ENCODE results near the gene EMCN. TPM values are rescaled to one million over a fixed set of nuclear protein-coding genes. Genes with fewer than 3 reads are reported as not detected.

EMCN gene
- total RNA-seq, 1 donor from 2014 or later, result not detected

DNA sequence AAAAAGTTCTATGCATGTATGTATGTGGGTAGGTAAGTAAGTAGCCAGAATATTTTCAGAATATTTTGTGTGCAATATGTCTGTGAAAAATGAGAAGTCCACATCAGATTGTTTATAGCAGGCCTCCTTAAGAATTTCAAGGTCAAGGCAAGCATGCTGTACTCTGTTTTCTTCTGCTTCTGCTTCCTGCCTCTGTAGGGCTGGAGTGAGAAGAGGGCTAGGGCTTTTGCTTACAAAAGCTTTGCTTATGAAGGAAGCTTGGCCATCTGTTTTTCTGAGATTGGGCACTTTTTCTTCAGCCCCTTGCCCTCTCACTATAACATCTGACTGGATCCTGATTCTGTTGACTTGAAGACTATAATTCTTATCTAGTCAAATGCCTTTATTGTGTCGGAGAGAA is 150.4 kb downstream of the EMCN start:
- H3K27ac ChIP-seq, result no peak overlapping the region
- H3K36me3 ChIP-seq, result no peaks in the 10 kb centered on the region
- no peaks in the 10 kb centered on the region for H4K20me1 ChIP-seq (ENCODE audit: low read depth)
- DNase-seq (ENCODE audit: low spot score), result no peak
- peaks cover 12% of the 10 kb centered on the region for H3K4me1 ChIP-seq
- no peak for TF ChIP-seq CTCF (IDR thresholded peaks at IDR 0.05)
- no peak for TF ChIP-seq EZH2phosphoT487 (IDR thresholded peaks at IDR 0.05)
- no peak for TF ChIP-seq EZH2 (IDR thresholded peaks at IDR 0.05)
- no peak overlapping the region for H3K4me3 ChIP-seq
- Mint-ChIP-seq H3K4me1 (peaks cover 6% of the 10 kb centered on the region), H3K9me3 (no peaks in the 10 kb centered on the region), H3K4me3 (no peak overlapping the region), H3K27me3 (ENCODE audit: insufficient read depth, low read depth) (peaks cover 2% of the 10 kb centered on the region), H3K27ac (no peak overlapping the region), H3K36me3 (no peaks in the 10 kb centered on the region)
- no peaks in the 10 kb centered on the region for H3K79me2 ChIP-seq (ENCODE audit: low read depth)
- no peak overlapping the region for H3K9ac ChIP-seq
- no peak overlapping the region for H2AFZ ChIP-seq (replicated peaks)
- H3K9me3 ChIP-seq (ENCODE audit: low read depth), result no peaks in the 10 kb centered on the region
- no peak overlapping the region for H3K4me2 ChIP-seq
- H3K27me3 ChIP-seq, result no peaks in the 10 kb centered on the region
- no peaks in the 10 kb centered on the region for H3F3A ChIP-seq (ENCODE audit: low read depth)

DNA sequence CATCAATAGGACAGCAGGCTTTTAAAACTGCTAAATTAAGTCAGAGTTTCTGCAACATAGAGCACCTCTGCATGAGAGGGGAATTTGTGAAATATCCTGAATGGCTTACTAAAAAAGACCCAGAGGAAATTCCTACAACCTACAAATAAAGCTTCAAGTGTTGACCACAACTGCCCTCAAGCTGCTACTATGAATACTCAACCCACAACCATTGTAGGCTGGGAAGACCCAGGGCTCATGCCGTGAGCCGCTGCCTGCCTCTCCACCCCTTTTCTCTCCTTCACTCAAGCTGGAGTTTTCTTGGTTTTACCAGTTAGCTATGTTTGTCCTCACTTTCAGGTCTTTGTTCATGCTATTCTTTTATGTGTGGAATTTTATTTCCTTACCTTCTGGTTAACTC is 151.6 kb downstream of the EMCN start:
- Mint-ChIP-seq H3K27ac (no peak overlapping the region), H3K9me3 (no peaks in the 10 kb centered on the region), H3K27me3 (ENCODE audit: insufficient read depth, low read depth) (peaks cover 2% of the 10 kb centered on the region), H3K36me3 (no peaks in the 10 kb centered on the region), H3K4me1 (peaks cover 6% of the 10 kb centered on the region), H3K4me3 (no peak overlapping the region)
- Histone ChIP-seq H3K27me3 (no peaks in the 10 kb centered on the region), H3K79me2 (ENCODE audit: low read depth) (no peaks in the 10 kb centered on the region), H3F3A (ENCODE audit: low read depth) (no peaks in the 10 kb centered on the region), H4K20me1 (ENCODE audit: low read depth) (no peaks in the 10 kb centered on the region), H3K4me3 (no peak overlapping the region), H3K27ac (no peak overlapping the region), H3K9ac (no peak overlapping the region), H3K4me2 (no peak overlapping the region), H3K36me3 (no peaks in the 10 kb centered on the region), H2AFZ (replicated peaks) (peak overlapping the region; percentile 37), H3K9me3 (ENCODE audit: low read depth) (no peaks in the 10 kb centered on the region), H3K4me1 (peaks cover 12% of the 10 kb centered on the region)
- TF ChIP-seq EZH2 (IDR thresholded peaks at IDR 0.05) (no peak), CTCF (IDR thresholded peaks at IDR 0.05) (no peak), EZH2phosphoT487 (IDR thresholded peaks at IDR 0.05) (no peak)
- no peak for DNase-seq (ENCODE audit: low spot score)

GRCh38 chr4:100362366-100362765 is 155.5 kb downstream of the EMCN start:
- H3K36me3 Mint-ChIP-seq, result no peaks in the 10 kb centered on the region
- DNase-seq (ENCODE audit: low spot score), result no peak
- no peak overlapping the region for H3K4me3 ChIP-seq
- H3K27ac ChIP-seq, result no peak overlapping the region
- H3K9me3 ChIP-seq (ENCODE audit: low read depth), result no peaks in the 10 kb centered on the region
- H3K79me2 ChIP-seq (ENCODE audit: low read depth), result no peaks in the 10 kb centered on the region
- no peaks in the 10 kb centered on the region for H4K20me1 ChIP-seq (ENCODE audit: low read depth)
- no peaks in the 10 kb centered on the region for H3K27me3 ChIP-seq
- H3K27ac Mint-ChIP-seq, result no peak overlapping the region
- H2AFZ ChIP-seq (replicated peaks), result no peak overlapping the region
- H3K4me2 ChIP-seq, result no peak overlapping the region
- H3K9ac ChIP-seq, result no peak overlapping the region
- peaks cover 2% of the 10 kb centered on the region for H3K27me3 Mint-ChIP-seq (ENCODE audit: insufficient read depth, low read depth)
- H3K36me3 ChIP-seq, result no peaks in the 10 kb centered on the region
- H3K4me1 ChIP-seq, result peaks cover 6% of the 10 kb centered on the region
- peaks cover 7% of the 10 kb centered on the region for H3K9me3 Mint-ChIP-seq
- no peak for TF ChIP-seq CTCF (IDR thresholded peaks at IDR 0.05)
- TF ChIP-seq EZH2 (IDR thresholded peaks at IDR 0.05), result no peak
- no peak for TF ChIP-seq EZH2phosphoT487 (IDR thresholded peaks at IDR 0.05)
- H3F3A ChIP-seq (ENCODE audit: low read depth), result no peaks in the 10 kb centered on the region
- peaks cover 6% of the 10 kb centered on the region for H3K4me1 Mint-ChIP-seq
- no peak overlapping the region for H3K4me3 Mint-ChIP-seq

Data from neural progenitor cell (in vitro differentiated cells).